Body of pancreas (tissue), 4 donors: ENCODE measurements around the gene ZNF644.

Experiments used
- POLR2A ChIP-seq, 3 donors: fragments of 450-650 bp; IDR thresholded peaks; one replicate each; pipeline ENCODE4 v1.6.1; 2016; ENCODE audit warnings: antibody characterized with exemption in 3 of 3, mild to moderate bottlenecking in 2 of 3
- TF ChIP-seq, protein P1 (sequence below), 7 experiments: fragments of 450-650 bp in 4 of 7; fragments of 200-600 bp in 3 of 7; sonication (generic) in 3 of 7; IDR thresholded peaks; one replicate each; pipeline ENCODE4 v1.5.1; 2016 to 2019; ENCODE audit warnings: antibody characterized with exemption in 7 of 7

DNA sequence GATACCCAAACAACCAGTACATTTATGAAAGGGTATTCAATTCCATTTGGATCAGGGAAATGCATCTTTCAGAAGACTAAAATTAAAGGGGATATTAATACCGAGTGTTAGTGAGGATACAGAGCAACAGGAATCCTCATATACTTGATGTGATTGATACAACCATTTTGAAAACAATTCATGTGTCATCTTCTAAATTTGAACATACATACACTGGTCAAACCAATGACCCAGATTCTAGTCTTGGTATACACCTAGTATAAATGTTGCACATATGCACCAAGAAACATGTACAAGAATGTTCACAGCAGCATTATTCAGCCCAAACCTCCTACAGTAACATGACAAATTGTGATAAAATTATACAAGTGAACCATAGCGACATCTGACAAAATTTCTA, 58.6 kb downstream of the ZNF644 start:
- no peak for TF ChIP-seq POLR2A (IDR thresholded peaks at IDR 0.05)
- TF ChIP-seq, protein P1, sequence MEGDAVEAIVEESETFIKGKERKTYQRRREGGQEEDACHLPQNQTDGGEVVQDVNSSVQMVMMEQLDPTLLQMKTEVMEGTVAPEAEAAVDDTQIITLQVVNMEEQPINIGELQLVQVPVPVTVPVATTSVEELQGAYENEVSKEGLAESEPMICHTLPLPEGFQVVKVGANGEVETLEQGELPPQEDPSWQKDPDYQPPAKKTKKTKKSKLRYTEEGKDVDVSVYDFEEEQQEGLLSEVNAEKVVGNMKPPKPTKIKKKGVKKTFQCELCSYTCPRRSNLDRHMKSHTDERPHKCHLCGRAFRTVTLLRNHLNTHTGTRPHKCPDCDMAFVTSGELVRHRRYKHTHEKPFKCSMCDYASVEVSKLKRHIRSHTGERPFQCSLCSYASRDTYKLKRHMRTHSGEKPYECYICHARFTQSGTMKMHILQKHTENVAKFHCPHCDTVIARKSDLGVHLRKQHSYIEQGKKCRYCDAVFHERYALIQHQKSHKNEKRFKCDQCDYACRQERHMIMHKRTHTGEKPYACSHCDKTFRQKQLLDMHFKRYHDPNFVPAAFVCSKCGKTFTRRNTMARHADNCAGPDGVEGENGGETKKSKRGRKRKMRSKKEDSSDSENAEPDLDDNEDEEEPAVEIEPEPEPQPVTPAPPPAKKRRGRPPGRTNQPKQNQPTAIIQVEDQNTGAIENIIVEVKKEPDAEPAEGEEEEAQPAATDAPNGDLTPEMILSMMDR (IDR thresholded peaks at IDR 0.05): no peak
